ENCODE measurements around the gene C1QTNF8. TPM values are rescaled to one million over a fixed set of nuclear protein-coding genes. Genes with fewer than 3 reads are reported as not detected.
"Not testable (repeated sequence)": the region's sequence is repeated elsewhere in the genome, so short reads cannot be mapped to it uniquely, and the experiment has no call there.

Gene C1QTNF8
- total RNA-seq, 4 donors from 2014 or later: not detected

DNA sequence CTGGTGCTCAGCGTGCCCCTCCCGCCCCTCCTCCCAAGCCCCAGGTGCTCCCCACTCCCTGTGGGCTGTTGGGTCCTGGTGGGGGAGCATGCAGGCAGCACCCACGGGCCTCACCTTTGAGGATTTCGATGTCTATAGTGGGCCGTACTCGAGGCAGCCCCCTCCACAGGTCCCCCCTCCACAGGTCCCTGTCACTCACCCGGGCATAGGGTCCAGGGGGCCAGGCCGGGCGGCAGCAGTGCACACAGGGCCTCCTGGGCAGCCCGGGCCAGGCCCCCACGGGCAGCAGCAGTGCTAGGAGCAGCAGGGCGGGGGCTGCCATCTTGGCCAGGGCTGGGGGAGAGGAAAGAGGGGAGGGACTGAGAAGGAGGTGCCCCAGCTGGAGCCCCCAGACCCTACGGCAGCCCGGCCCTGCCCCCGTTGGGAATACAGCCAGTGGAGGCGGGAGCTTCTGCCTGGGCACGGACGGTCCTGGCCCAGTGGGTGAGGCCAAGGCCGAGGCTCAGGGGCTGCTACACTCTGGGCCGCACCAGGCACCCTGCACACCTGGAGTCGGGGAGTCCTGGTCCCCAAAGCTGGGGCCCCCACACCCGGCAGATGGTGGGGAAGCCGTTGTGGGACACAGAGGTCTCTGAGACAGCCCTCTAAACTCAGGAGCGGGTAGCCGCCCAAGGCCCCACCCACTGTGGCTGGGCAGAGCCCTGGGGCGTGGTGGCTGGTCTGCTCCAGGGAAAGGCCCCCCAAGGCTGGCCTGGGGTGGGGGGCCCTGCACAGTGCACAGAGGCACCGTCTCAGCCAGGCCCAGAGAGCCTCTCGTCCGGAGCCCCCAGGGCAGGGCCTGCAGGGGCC, 1.2 kb downstream of the C1QTNF8 start:
- H3K27ac ChIP-seq (replicated peaks in 1 of 4): no peak overlapping the region

DNA sequence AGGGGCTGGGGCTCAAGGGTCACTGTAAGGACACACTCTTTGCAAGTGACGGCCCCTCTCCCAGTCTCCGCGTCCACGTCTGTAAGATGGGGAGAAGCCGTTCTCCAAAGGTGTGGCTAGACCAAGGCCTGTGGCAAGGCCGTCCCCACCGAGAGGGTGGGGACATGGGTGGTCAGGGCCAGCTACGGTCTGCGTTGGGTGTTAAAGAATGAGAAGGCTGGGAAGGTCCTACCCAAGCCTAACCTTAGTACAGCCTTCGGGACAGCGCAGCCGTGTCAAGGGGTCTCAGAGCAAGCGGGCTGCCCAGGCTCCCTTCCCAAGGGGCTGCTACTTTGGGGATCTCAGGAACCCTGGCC, 1.9 kb downstream of the C1QTNF8 start:
- intact Hi-C loops (cut with DNase I): no loop called here
- 68% methylated on average over 9 of the region's 13 CpGs for WGBS

More for the DNA sequence above, 1.2 kb downstream of the C1QTNF8 start:
- intact Hi-C loops (cut with DNase I): no loop called here
- no peaks in the 10 kb centered on the region for H3K36me3 ChIP-seq
- DNase-seq (ENCODE audit: extremely low spot score): no peak
- 62% methylated on average over 6 of the region's 29 CpGs for WGBS
- no peaks in the 10 kb centered on the region for H3K9me3 ChIP-seq
- TF ChIP-seq POLR2A (IDR thresholded peaks at IDR 0.05; ENCODE audit: low read depth): no peak
- H3K27me3 ChIP-seq: peaks cover 4 to 71% (median 7%) of the 10 kb centered on the region in 4 donors
- H3K4me3 ChIP-seq: no peak overlapping the region
- H3K4me1 ChIP-seq: peaks cover 11 to 21% (median 17%) of the 10 kb centered on the region in 4 donors

DNA sequence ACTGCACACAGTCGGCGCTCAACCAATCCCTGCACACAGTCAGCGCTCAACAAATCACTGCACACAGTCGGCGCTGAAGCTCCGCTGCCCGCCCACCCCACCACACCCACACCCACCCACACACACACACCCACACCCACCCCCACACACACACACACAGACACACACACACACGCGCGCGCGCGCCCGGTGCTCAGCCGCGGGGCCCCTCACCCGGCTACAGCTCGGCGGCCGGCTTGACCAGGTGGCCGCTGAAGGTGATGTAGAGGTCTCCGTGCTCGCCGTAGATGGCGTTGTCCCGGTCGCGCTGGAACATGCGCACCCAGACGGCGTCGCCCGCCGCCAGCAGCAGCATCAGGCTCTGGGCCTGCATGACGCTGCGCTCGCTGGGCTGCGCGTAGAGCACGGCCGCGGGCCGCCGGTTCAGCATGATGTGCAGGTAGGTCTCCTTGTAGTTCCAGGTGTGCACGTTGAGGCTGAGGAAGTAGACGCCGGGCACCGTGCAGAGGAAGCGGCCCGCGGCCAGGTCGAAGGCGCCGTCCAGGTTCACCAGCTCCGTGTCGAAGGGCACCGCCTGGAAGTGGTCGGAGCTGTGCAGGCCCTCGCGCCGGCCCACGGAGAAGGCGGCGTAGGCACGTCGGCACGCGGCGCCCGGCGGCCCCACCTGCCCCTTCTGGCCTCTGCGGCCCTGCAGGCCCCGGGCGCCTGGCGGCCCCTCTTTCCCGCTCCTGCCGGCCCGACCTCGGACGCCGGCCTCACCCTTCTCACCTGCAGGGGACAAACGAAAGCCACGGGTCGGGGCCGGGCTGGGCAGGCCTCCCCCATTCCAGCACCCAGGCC, 2.5 kb downstream of the C1QTNF8 start:
- H3K9me3 ChIP-seq: no peaks in the 10 kb centered on the region
- H3K4me1 ChIP-seq: peaks cover 20 to 30% (median 25%) of the 10 kb centered on the region in 4 donors
- no peak overlapping the region for H3K27ac ChIP-seq (replicated peaks in 1 of 4)
- peaks cover under 1 to 71% (median 16%) of the 10 kb centered on the region in 4 donors for H3K27me3 ChIP-seq
- intact Hi-C loops (cut with DNase I): no loop called here
- no peak for DNase-seq (ENCODE audit: extremely low spot score)
- TF ChIP-seq, protein P1, sequence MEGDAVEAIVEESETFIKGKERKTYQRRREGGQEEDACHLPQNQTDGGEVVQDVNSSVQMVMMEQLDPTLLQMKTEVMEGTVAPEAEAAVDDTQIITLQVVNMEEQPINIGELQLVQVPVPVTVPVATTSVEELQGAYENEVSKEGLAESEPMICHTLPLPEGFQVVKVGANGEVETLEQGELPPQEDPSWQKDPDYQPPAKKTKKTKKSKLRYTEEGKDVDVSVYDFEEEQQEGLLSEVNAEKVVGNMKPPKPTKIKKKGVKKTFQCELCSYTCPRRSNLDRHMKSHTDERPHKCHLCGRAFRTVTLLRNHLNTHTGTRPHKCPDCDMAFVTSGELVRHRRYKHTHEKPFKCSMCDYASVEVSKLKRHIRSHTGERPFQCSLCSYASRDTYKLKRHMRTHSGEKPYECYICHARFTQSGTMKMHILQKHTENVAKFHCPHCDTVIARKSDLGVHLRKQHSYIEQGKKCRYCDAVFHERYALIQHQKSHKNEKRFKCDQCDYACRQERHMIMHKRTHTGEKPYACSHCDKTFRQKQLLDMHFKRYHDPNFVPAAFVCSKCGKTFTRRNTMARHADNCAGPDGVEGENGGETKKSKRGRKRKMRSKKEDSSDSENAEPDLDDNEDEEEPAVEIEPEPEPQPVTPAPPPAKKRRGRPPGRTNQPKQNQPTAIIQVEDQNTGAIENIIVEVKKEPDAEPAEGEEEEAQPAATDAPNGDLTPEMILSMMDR (IDR thresholded peaks at IDR 0.05): no peak
- no peak for TF ChIP-seq POLR2A (IDR thresholded peaks at IDR 0.05; ENCODE audit: low read depth)
- TF ChIP-seq EP300 (IDR thresholded peaks at IDR 0.05): no peak
- TF ChIP-seq POLR2AphosphoS5 (IDR thresholded peaks at IDR 0.05): no peak
- H3K4me3 ChIP-seq: no peak overlapping the region
- 38% methylated on average over 26 of the region's 85 CpGs for WGBS
- no peaks in the 10 kb centered on the region for H3K36me3 ChIP-seq

More for the DNA sequence above, 1.9 kb downstream of the C1QTNF8 start:
- H3K27ac ChIP-seq (replicated peaks in 1 of 4): no peak overlapping the region
- H3K27me3 ChIP-seq: peaks cover 4 to 71% (median 10%) of the 10 kb centered on the region in 4 donors
- H3K36me3 ChIP-seq: no peaks in the 10 kb centered on the region
- TF ChIP-seq POLR2AphosphoS5 (IDR thresholded peaks at IDR 0.05): no peak
- no peak for TF ChIP-seq POLR2A (IDR thresholded peaks at IDR 0.05; ENCODE audit: low read depth)
- TF ChIP-seq EP300 (IDR thresholded peaks at IDR 0.05): no peak
- TF ChIP-seq, protein P1 (IDR thresholded peaks at IDR 0.05): no peak
- peaks cover 18 to 28% (median 24%) of the 10 kb centered on the region in 4 donors for H3K4me1 ChIP-seq
- no peak for DNase-seq (ENCODE audit: extremely low spot score)
- H3K9me3 ChIP-seq: no peaks in the 10 kb centered on the region
- H3K4me3 ChIP-seq: no peak overlapping the region

DNA sequence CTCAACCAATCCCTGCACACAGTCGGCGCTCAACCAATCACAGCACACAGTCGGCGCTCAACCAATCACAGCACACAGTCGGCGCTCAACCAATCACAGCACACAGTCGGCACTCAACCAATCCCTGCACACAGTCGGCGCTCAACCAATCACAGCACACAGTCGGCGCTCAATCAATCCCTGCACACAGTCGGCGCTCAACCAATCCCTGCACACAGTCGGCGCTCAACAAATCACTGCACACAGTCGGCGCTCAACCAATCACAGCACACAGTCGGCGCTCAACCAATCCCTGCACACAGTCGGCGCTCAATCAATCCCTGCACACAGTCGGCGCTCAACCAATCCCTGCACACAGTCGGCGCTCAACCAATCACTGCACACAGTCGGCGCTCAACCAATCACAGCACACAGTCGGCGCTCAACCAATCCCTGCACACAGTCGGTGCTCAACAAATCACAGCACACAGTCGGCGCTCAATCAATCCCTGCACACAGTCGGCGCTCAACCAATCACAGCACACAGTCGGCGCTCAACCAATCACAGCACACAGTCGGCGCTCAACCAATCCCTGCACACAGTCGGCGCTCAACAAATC, 3.3 kb downstream of the C1QTNF8 start:
- H3K27ac ChIP-seq (replicated peaks in 1 of 4); H3K36me3 ChIP-seq; intact Hi-C loops (cut with DNase I); H3K4me3 ChIP-seq; H3K9me3 ChIP-seq; DNase-seq (ENCODE audit: extremely low spot score): not testable (repeated sequence)
- 98% methylated on average over 18 of the region's 40 CpGs for WGBS
- Histone ChIP-seq H3K27me3 (peaks cover 0 to 71% (median 21%) of the 10 kb centered on the region in 4 donors), H3K4me1 (peaks cover 20 to 24% (median 23%) of the 10 kb centered on the region in 4 donors)

DNA sequence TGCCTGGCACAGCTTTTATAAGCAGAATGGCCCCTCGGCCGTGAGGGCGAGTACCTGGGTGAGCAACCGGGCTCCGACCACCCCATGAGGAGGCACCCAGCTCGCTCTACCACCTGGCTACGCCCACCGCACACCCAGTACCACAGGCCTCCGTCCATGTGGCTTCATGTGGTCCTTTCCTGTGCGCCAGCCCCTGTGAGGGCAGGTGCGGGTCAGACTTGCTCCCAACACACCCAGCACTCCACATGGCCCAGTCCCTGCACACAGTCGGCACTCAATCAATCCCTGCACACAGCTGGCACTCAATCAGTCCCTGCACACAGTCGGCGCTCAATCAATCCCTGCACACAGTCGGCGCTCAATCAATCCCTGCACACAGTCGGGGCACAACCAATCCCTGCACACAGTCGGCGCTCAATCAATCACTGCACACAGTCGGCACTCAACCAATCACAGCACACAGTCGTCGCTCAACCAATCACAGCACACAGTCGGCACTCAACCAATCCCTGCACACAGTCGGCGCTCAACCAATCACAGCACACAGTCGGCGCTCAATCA, 4.0 kb downstream of the C1QTNF8 start:
- peaks cover 20 to 24% (median 23%) of the 10 kb centered on the region in 4 donors for H3K4me1 ChIP-seq
- intact Hi-C loops (cut with DNase I): no loop called here
- H3K9me3 ChIP-seq: no peaks in the 10 kb centered on the region
- WGBS: 91% methylated on average over 24 of the region's 27 CpGs
- peaks cover 0 to 71% (median 22%) of the 10 kb centered on the region in 4 donors for H3K27me3 ChIP-seq
- no peaks in the 10 kb centered on the region for H3K36me3 ChIP-seq
- TF ChIP-seq POLR2AphosphoS5 (IDR thresholded peaks at IDR 0.05) (no peak), EP300 (IDR thresholded peaks at IDR 0.05) (no peak), POLR2A (IDR thresholded peaks at IDR 0.05; ENCODE audit: low read depth) (no peak)
- H3K27ac ChIP-seq (replicated peaks in 1 of 4): no peak overlapping the region
- DNase-seq (ENCODE audit: extremely low spot score): no peak
- H3K4me3 ChIP-seq: no peak overlapping the region

Data from esophagus muscularis mucosa (tissue), 4 donors.